ENCODE results near the gene XRCC1. TPM values are rescaled to one million over a fixed set of nuclear protein-coding genes. Genes with fewer than 3 reads are reported as not detected.

The XRCC1 gene
- total RNA-seq, 1 donor from 2014 or later = 14.6 TPM

DNA sequence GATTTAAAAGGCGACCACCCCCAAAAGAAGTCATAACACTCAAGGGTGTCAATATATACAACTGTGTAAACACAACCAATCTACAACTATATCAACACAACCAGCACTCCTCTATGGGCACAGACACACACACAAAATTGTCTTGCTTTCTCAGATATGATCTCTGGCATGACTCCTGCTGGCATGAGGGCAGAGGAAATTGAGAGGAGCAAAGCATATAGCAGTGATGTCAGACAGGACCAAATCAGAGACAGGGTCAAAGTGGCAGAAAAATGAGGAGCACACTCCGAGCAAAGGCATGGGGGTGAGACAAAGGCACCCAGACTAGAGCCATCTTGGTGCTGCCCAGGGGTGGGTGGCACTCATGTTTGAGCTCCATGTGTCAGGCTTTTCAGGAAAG is 11.0 kb upstream of the XRCC1 start:
- Histone ChIP-seq H3K27me3 (ENCODE audit: insufficient read depth, low read length) (no peaks in the 10 kb centered on the region), H3K79me2 (ENCODE audit: insufficient read depth, low read length) (peaks cover 17% of the 10 kb centered on the region), H3K4me2 (ENCODE audit: low read length) (no peak overlapping the region), H3K27ac (ENCODE audit: low read depth, low read length) (no peak overlapping the region), H3K9me3 (ENCODE audit: insufficient read depth, low read depth, low read length) (no peaks in the 10 kb centered on the region), H3K4me1 (ENCODE audit: insufficient read depth, low read length) (no peaks in the 10 kb centered on the region), H2AFZ (ENCODE audit: low read depth, low read length) (no peak overlapping the region), H3K4me3 (ENCODE audit: insufficient read depth, low read depth, low read length) (no peak overlapping the region), H3K36me3 (ENCODE audit: insufficient read depth, low read length) (peaks cover 15% of the 10 kb centered on the region), H4K20me1 (ENCODE audit: insufficient read depth, low read length) (peaks cover 41% of the 10 kb centered on the region), H3K9ac (ENCODE audit: low read length) (no peak overlapping the region)
- TF ChIP-seq, protein P1, sequence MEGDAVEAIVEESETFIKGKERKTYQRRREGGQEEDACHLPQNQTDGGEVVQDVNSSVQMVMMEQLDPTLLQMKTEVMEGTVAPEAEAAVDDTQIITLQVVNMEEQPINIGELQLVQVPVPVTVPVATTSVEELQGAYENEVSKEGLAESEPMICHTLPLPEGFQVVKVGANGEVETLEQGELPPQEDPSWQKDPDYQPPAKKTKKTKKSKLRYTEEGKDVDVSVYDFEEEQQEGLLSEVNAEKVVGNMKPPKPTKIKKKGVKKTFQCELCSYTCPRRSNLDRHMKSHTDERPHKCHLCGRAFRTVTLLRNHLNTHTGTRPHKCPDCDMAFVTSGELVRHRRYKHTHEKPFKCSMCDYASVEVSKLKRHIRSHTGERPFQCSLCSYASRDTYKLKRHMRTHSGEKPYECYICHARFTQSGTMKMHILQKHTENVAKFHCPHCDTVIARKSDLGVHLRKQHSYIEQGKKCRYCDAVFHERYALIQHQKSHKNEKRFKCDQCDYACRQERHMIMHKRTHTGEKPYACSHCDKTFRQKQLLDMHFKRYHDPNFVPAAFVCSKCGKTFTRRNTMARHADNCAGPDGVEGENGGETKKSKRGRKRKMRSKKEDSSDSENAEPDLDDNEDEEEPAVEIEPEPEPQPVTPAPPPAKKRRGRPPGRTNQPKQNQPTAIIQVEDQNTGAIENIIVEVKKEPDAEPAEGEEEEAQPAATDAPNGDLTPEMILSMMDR (IDR thresholded peaks at IDR 0.05; ENCODE audit: insufficient read depth, low read depth, low read length) = no peak
- TF ChIP-seq EZH2 (IDR thresholded peaks at IDR 0.05; ENCODE audit: insufficient read depth, low read length) = no peak
- Mint-ChIP-seq H3K4me1 (ENCODE audit: low read depth, unreplicated experiment) (peaks cover 2% of the 10 kb centered on the region), H3K27ac (ENCODE audit: unreplicated experiment) (no peak overlapping the region), H3K36me3 (ENCODE audit: low read depth, unreplicated experiment) (peaks cover 14% of the 10 kb centered on the region), H3K9me3 (ENCODE audit: unreplicated experiment) (no peaks in the 10 kb centered on the region), H3K27me3 (ENCODE audit: low read depth, unreplicated experiment) (no peaks in the 10 kb centered on the region), H3K4me3 (ENCODE audit: unreplicated experiment) (no peak overlapping the region)
- FAIRE-seq = no peak
- no peak for DNase-seq (ENCODE audit: low read depth)

DNA sequence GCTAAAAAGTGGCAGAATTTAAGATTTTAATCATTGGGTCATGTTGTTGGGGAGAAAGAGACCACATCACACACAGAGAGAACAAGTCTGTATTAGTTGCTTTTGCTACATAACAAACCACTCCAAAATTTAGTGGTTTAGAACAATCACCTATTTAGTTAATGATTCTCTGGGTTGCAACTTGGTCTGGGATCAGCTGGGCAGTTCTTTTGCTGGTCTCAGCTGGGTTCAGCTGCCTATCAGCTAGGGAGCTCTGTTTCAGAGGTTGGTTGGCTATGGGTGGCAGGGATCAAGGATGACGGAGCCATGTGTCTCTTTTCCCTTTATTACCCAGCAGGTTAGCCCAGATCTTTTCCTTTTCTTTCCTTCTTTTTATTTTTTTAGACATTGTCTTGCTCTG is 9.2 kb upstream of the XRCC1 start:
- H4K20me1 ChIP-seq (ENCODE audit: insufficient read depth, low read length) = peaks cover 22% of the 10 kb centered on the region
- Mint-ChIP-seq H3K9me3 (ENCODE audit: unreplicated experiment) (no peaks in the 10 kb centered on the region), H3K4me3 (ENCODE audit: unreplicated experiment) (no peak overlapping the region), H3K27me3 (ENCODE audit: low read depth, unreplicated experiment) (peaks cover 5% of the 10 kb centered on the region), H3K36me3 (ENCODE audit: low read depth, unreplicated experiment) (peaks cover 11% of the 10 kb centered on the region), H3K27ac (ENCODE audit: unreplicated experiment) (no peak overlapping the region), H3K4me1 (ENCODE audit: low read depth, unreplicated experiment) (peaks cover 2% of the 10 kb centered on the region)
- no peaks in the 10 kb centered on the region for H3K9me3 ChIP-seq (ENCODE audit: insufficient read depth, low read depth, low read length)
- H3K4me2 ChIP-seq (ENCODE audit: low read length) = no peak overlapping the region
- H2AFZ ChIP-seq (ENCODE audit: low read depth, low read length) = no peak overlapping the region
- H3K79me2 ChIP-seq (ENCODE audit: insufficient read depth, low read length) = peaks cover 11% of the 10 kb centered on the region
- no peak for TF ChIP-seq EZH2 (IDR thresholded peaks at IDR 0.05; ENCODE audit: insufficient read depth, low read length)
- TF ChIP-seq, protein P1 (IDR thresholded peaks at IDR 0.05; ENCODE audit: insufficient read depth, low read depth, low read length) = no peak
- no peak overlapping the region for H3K27ac ChIP-seq (ENCODE audit: low read depth, low read length)
- H3K27me3 ChIP-seq (ENCODE audit: insufficient read depth, low read length) = no peaks in the 10 kb centered on the region
- DNase-seq (ENCODE audit: low read depth) (no peak), FAIRE-seq (no peak)
- peaks cover 11% of the 10 kb centered on the region for H3K36me3 ChIP-seq (ENCODE audit: insufficient read depth, low read length)
- H3K9ac ChIP-seq (ENCODE audit: low read length) = no peak overlapping the region
- peaks cover 4% of the 10 kb centered on the region for H3K4me1 ChIP-seq (ENCODE audit: insufficient read depth, low read length)
- no peak overlapping the region for H3K4me3 ChIP-seq (ENCODE audit: insufficient read depth, low read depth, low read length)

DNA sequence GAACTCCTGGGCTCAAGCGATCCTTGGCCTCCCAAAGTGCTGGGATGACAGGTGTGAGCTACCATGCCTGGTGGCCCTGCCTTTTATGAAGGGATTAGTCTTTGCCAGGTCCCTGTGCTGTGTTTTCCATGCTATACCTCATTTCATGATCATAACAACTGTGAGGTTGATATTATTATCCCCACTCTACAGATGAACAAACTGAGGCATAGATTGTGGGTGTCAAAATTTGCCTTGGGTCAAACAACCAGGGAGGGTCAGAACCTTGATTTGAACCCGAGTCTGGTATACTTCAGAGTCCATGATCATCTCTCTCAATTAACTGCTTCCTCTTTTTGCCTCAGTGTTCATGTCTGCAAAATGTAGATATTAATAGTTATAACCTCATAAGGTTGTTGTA is 7.2 kb upstream of the XRCC1 start:
- Histone ChIP-seq H3K9me3 (ENCODE audit: insufficient read depth, low read depth, low read length) (no peaks in the 10 kb centered on the region), H3K79me2 (ENCODE audit: insufficient read depth, low read length) (peaks cover 6% of the 10 kb centered on the region), H3K4me2 (ENCODE audit: low read length) (no peak overlapping the region), H3K27me3 (ENCODE audit: insufficient read depth, low read length) (no peaks in the 10 kb centered on the region), H3K4me3 (ENCODE audit: insufficient read depth, low read depth, low read length) (no peak overlapping the region), H3K4me1 (ENCODE audit: insufficient read depth, low read length) (peaks cover 4% of the 10 kb centered on the region), H3K36me3 (ENCODE audit: insufficient read depth, low read length) (peaks cover 8% of the 10 kb centered on the region), H3K27ac (ENCODE audit: low read depth, low read length) (no peak overlapping the region), H4K20me1 (ENCODE audit: insufficient read depth, low read length) (peaks cover 15% of the 10 kb centered on the region), H3K9ac (ENCODE audit: low read length) (no peak overlapping the region), H2AFZ (ENCODE audit: low read depth, low read length) (no peak overlapping the region)
- Mint-ChIP-seq H3K4me1 (ENCODE audit: low read depth, unreplicated experiment) (peaks cover 2% of the 10 kb centered on the region), H3K9me3 (ENCODE audit: unreplicated experiment) (no peaks in the 10 kb centered on the region), H3K27ac (ENCODE audit: unreplicated experiment) (no peak overlapping the region), H3K27me3 (ENCODE audit: low read depth, unreplicated experiment) (peaks cover 13% of the 10 kb centered on the region), H3K36me3 (ENCODE audit: low read depth, unreplicated experiment) (peaks cover 13% of the 10 kb centered on the region), H3K4me3 (ENCODE audit: unreplicated experiment) (no peak overlapping the region)
- DNase-seq (ENCODE audit: low read depth) (no peak), FAIRE-seq (no peak)
- TF ChIP-seq EZH2 (IDR thresholded peaks at IDR 0.05; ENCODE audit: insufficient read depth, low read length) = no peak
- TF ChIP-seq, protein P1 (IDR thresholded peaks at IDR 0.05; ENCODE audit: insufficient read depth, low read depth, low read length) = no peak
